Upper lobe of right lung (tissue), 1 donor: ENCODE data around the gene PLEKHN1. TPM values are rescaled to one million over a fixed set of nuclear protein-coding genes. Genes with fewer than 3 reads are reported as not detected.
A peak's percentile ranks its signal among the peaks of the same experiment; 100 is the strongest.

Experiments
- ATAC-seq: fragments of 200-7000 bp; cut with Tn5 transposase; one replicate; pipeline ENCODE4 v1.9.1; 2020; ENCODE audit warnings: mild to moderate bottlenecking, moderate library complexity
- DNase-seq: peaks from one replicate; pipeline ENCODE4 v3.0.0-alpha.2; 2020
- H3K27ac ChIP-seq: fragments of 200-600 bp; one replicate; pipeline ENCODE4 v1.8.0; 2022
- H3K27me3 ChIP-seq: fragments of 200-600 bp; one replicate; pipeline ENCODE4 v1.8.0; 2022; ENCODE audit warnings: mild to moderate bottlenecking
- H3K36me3 ChIP-seq: fragments of 200-600 bp; one replicate; pipeline ENCODE4 v1.8.0; 2022
- H3K4me1 ChIP-seq: fragments of 200-600 bp; one replicate; pipeline ENCODE4 v1.8.0; 2022
- H3K4me3 ChIP-seq: fragments of 200-600 bp; one replicate; pipeline ENCODE4 v1.8.0; 2022; ENCODE audit warnings: mild to moderate bottlenecking
- H3K9me3 ChIP-seq: fragments of 200-600 bp; one replicate; pipeline ENCODE4 v1.8.0; 2022
- intact Hi-C: fragments of 100-400 bp; cut with DNase I; formaldehyde crosslinking; loops from one replicate; pipeline ENCODE4 v1.11.0; 2022
- long read RNA-seq: library from polyadenylated mRNA; unstranded; transcript quantifications from one replicate; pipeline ENCODE4 v2.0.0, GENCODE V29; 2021
- total RNA-seq: library from RNA; stranded (reverse); fragmentation: NEBNext Ultra II Directional; extraction: Animal tissue kit (Norgen Biotek cat#: 25700); gene quantifications from one replicate; pipeline ENCODE4 v1.2.1, GENCODE V29; 2021
- TF ChIP-seq, protein P1 (sequence below): fragments of 200-600 bp; IDR thresholded peaks from one replicate; pipeline ENCODE4 v1.8.0; 2022; ENCODE audit warnings: antibody characterized with exemption
- donor health status: DM: no; HTN: yes; CAD: no; lungs with severe emphysema.

Gene PLEKHN1, protein sequence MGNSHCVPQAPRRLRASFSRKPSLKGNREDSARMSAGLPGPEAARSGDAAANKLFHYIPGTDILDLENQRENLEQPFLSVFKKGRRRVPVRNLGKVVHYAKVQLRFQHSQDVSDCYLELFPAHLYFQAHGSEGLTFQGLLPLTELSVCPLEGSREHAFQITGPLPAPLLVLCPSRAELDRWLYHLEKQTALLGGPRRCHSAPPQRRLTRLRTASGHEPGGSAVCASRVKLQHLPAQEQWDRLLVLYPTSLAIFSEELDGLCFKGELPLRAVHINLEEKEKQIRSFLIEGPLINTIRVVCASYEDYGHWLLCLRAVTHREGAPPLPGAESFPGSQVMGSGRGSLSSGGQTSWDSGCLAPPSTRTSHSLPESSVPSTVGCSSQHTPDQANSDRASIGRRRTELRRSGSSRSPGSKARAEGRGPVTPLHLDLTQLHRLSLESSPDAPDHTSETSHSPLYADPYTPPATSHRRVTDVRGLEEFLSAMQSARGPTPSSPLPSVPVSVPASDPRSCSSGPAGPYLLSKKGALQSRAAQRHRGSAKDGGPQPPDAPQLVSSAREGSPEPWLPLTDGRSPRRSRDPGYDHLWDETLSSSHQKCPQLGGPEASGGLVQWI
- 2.1 TPM for total RNA-seq
- long read RNA-seq, partial matches to known transcripts = 0 of 2 reads
- long read RNA-seq, other reads (novel, unspliced or antisense) = 2 of 2 reads

DNA sequence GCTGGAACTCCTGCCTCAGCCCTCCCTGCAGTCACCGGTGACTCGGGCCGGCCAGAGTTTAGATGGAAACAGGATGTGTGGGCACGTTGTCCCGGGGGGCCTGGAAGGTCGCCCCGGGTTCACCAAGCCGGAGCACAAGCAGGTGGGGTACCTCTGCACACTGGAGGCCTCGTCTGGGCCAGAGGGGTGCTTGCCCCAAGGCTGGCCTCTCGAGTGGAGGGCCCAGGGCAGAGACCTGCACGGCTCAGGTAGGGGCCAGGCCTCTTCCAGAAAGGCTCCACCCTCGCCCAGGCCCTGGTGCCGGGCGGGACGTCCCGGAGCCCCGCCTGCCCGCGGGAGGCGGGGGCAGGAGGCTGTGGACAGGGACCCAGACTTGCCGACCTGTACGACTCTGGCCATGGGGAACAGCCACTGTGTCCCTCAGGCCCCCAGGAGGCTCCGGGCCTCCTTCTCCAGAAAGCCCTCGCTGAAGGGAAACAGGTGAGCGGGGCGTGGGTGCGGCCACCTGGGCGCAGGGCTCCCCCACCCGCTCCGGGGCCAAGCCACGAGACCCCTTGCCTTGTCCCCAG is at the start of gene PLEKHN1:
PLEKHN1 (plus strand) TSS at position 348 of the 569 bp plus-strand sequence; CDS start at position 398, 50 bp downstream.
- DNase-seq (no peak), ATAC-seq (peak; percentile 80)
- TF ChIP-seq, protein P1, sequence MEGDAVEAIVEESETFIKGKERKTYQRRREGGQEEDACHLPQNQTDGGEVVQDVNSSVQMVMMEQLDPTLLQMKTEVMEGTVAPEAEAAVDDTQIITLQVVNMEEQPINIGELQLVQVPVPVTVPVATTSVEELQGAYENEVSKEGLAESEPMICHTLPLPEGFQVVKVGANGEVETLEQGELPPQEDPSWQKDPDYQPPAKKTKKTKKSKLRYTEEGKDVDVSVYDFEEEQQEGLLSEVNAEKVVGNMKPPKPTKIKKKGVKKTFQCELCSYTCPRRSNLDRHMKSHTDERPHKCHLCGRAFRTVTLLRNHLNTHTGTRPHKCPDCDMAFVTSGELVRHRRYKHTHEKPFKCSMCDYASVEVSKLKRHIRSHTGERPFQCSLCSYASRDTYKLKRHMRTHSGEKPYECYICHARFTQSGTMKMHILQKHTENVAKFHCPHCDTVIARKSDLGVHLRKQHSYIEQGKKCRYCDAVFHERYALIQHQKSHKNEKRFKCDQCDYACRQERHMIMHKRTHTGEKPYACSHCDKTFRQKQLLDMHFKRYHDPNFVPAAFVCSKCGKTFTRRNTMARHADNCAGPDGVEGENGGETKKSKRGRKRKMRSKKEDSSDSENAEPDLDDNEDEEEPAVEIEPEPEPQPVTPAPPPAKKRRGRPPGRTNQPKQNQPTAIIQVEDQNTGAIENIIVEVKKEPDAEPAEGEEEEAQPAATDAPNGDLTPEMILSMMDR = no peak
- Histone ChIP-seq H3K27ac (peak within 1 kb of the TSS; percentile 78), H3K27me3 (peaks cover 13% of the 10 kb centered on the region), H3K9me3 (no peaks in the 10 kb centered on the region), H3K36me3 (no peaks in the 10 kb centered on the region), H3K4me3 (peak within 1 kb of the TSS; percentile 83), H3K4me1 (peaks cover 15% of the 10 kb centered on the region)
- intact Hi-C loops = loop anchor here (10.0 kb wide), 1 partner anchor 61 kb away; no protein-coding TSS in a partner anchor

GRCh38 chr1:917076-917459 is 49.2 kb upstream of the PLEKHN1 start:
- peak; percentile 48 for DNase-seq
- Histone ChIP-seq H3K27ac (no peak overlapping the region), H3K9me3 (no peaks in the 10 kb centered on the region), H3K4me1 (peaks cover 16% of the 10 kb centered on the region), H3K4me3 (no peak overlapping the region), H3K36me3 (no peaks in the 10 kb centered on the region), H3K27me3 (peaks cover 92% of the 10 kb centered on the region)
- intact Hi-C loops = no loop called here
- TF ChIP-seq, protein P1 = no peak
- no peak for ATAC-seq

DNA sequence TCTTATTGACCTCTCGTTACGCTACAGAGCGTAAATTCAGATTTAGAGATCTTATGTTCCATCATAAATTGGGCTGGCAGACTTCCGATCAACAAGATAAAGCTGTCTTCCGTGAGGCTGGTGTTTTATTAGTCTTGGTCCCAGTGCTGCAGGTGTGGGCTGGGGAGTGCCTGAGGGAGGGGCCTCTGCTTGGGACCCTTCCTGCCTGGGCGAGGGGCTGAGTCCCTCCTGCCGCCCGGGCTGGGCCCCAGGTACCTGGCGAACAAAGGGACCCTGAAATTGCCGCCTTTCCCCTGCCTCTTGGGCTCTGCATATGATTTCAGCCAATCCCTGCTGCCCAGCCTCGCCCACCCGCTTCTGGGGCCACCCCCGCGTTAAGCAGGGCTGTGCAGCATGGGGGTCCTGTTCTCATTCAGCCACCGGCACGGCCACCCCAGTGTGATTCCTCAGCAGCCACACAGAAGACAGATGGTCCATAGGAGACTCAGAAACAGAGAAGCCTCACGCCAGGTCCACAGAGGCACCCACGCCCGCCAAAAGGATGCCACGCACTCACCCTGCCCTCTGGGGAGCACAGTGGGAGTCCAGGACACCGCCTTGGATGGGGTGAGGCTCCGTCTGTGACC is 48.7 kb upstream of the PLEKHN1 start:
- no peak for ATAC-seq
- Histone ChIP-seq H3K4me1 (peaks cover 16% of the 10 kb centered on the region), H3K36me3 (no peaks in the 10 kb centered on the region), H3K27me3 (peaks cover 92% of the 10 kb centered on the region), H3K4me3 (no peak overlapping the region), H3K9me3 (no peaks in the 10 kb centered on the region), H3K27ac (no peak overlapping the region)
- DNase-seq = no peak
- intact Hi-C loops = no loop called here
- TF ChIP-seq, protein P1 = no peak

DNA sequence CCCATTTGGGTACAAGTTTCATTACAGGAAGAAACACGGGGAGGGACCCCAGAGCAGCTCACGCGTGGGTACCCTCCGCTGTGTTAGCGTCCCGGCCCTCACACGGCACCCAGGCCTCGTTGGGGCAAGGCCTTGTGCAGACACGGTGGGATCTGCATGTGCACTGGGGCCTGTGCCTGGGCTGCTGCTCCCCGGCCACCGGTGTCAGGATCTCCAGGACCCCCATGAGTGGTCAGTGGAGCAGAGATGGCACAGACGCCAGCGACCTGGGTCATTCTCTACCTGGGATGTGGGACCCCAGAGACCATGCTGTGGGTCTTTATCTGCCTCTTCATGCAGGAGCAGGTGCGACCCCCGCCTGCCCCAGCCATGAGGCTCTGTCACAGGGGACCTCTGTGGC is 47.9 kb upstream of the PLEKHN1 start:
- H3K4me1 ChIP-seq = peaks cover 22% of the 10 kb centered on the region
- no peak for DNase-seq
- no peaks in the 10 kb centered on the region for H3K9me3 ChIP-seq
- H3K4me3 ChIP-seq = no peak overlapping the region
- H3K27me3 ChIP-seq = peaks cover 94% of the 10 kb centered on the region
- intact Hi-C loops = no loop called here
- H3K27ac ChIP-seq = no peak overlapping the region
- TF ChIP-seq, protein P1 = no peak
- H3K36me3 ChIP-seq = no peaks in the 10 kb centered on the region
- no peak for ATAC-seq

- Histone ChIP-seq H3K36me3 (no peaks in the 10 kb centered on the region), H3K4me3 (no peak overlapping the region), H3K4me1 (peaks cover 24% of the 10 kb centered on the region), H3K27me3 (peaks cover 92% of the 10 kb centered on the region), H3K9me3 (no peaks in the 10 kb centered on the region), H3K27ac (no peak overlapping the region)
- TF ChIP-seq, protein P1 = no peak
- no peak for DNase-seq
- ATAC-seq = no peak
- intact Hi-C loops = no loop called here
Observed at GRCh38 chr1:918843-919242, 47.4 kb upstream of the PLEKHN1 start.
